Smooth muscle cell (in vitro differentiated cells): ENCODE results near the gene KDM6A. TPM values are rescaled to one million over a fixed set of nuclear protein-coding genes. Genes with fewer than 3 reads are reported as not detected.

Source experiments
- DNase-seq: peaks from one replicate; lab custom pipeline; 2025; ENCODE audit not compliant: unreplicated experiment; lab: John Stamatoyannopoulos, UW
- H2AFZ ChIP-seq: fragments of 200-600 bp; sonication (generic); 2 replicates; pipeline ENCODE4 v1.6.0; 2016; ENCODE audit warnings: antibody characterized with exemption, low read depth, mild to moderate bottlenecking
- H3F3A ChIP-seq: fragments of 200-600 bp; sonication (generic); 2 replicates; pipeline ENCODE4 v1.6.0; 2017; ENCODE audit warnings: antibody characterized with exemption, low read depth
- H3K27ac ChIP-seq: fragments of 200-600 bp; sonication (generic); 2 replicates; pipeline ENCODE4 v1.5.1; 2016; ENCODE audit warnings: low read depth, mild to moderate bottlenecking
- H3K27me3 ChIP-seq: fragments of 200-600 bp; sonication (generic); 2 replicates; pipeline ENCODE4 v1.6.1; 2016; ENCODE audit warnings: low read depth, mild to moderate bottlenecking
- H3K36me3 ChIP-seq: fragments of 200-600 bp; sonication (generic); 2 replicates; pipeline ENCODE4 v1.5.1; 2016; ENCODE audit warnings: low read depth
- H3K4me1 ChIP-seq: fragments of 200-600 bp; sonication (generic); 2 replicates; pipeline ENCODE4 v1.5.1; 2016; ENCODE audit warnings: low read depth
- H3K4me2 ChIP-seq: fragments of 200-600 bp; sonication (generic); 2 replicates; pipeline ENCODE4 v1.6.0; 2016; ENCODE audit warnings: mild to moderate bottlenecking
- H3K4me3 ChIP-seq: fragments of 200-600 bp; sonication (generic); 2 replicates; pipeline ENCODE4 v1.5.1; 2016; ENCODE audit warnings: mild to moderate bottlenecking
- H3K79me2 ChIP-seq: fragments of 200-600 bp; sonication (generic); 2 replicates; pipeline ENCODE4 v1.6.0; 2016; ENCODE audit warnings: low read depth, mild to moderate bottlenecking
- H3K9ac ChIP-seq: fragments of 200-600 bp; sonication (generic); 2 replicates; pipeline ENCODE4 v1.6.0; 2016; ENCODE audit warnings: low read depth
- H3K9me3 ChIP-seq: fragments of 200-600 bp; sonication (generic); replicated peaks from 2 replicates; pipeline ENCODE4 v1.5.1; 2016; ENCODE audit warnings: low read depth
- H4K20me1 ChIP-seq: fragments of 200-600 bp; sonication (generic); 2 replicates; pipeline ENCODE4 v1.6.0; 2016; ENCODE audit warnings: low read depth
- CTCF ChIP-seq: fragments of 200-600 bp; sonication (generic); IDR thresholded peaks from 2 replicates; pipeline ENCODE4 v1.5.1; 2017; ENCODE audit warnings: borderline replicate concordance, mild to moderate bottlenecking, antibody characterized with exemption; ENCODE audit not compliant: insufficient read depth, poor library complexity, severe bottlenecking
- WGBS: methylation state at CpG from one replicate; pipeline ENCODE4 v1.1.7; 2016; ENCODE audit warnings: low lambda C conversion rate; 5-methylcytosine and 5-hydroxymethylcytosine counted together
- polyA plus RNA-seq: library from polyadenylated mRNA; unstranded; fragments of >200 nt; fragmentation: Nextera tagmentation; extraction: Ambion mirVana; gene quantifications from 2 replicates; pipeline ENCODE4 v1.2.1, GENCODE V29; 2016
- total RNA-seq: library from RNA; depleted of rRNA; stranded (reverse); fragments of >200 nt; gene quantifications from 2 replicates; pipeline ENCODE4 v1.2.3, GENCODE V29; 2014

Gene KDM6A
- total and polyA plus RNA-seq, 2 experiments from 2014 or later: 9.6 to 28.1 TPM

GRCh38 chrX:44978976-44979375, 106.0 kb downstream of the KDM6A start:
- Histone ChIP-seq H3K4me1 (peaks cover 11% of the 10 kb centered on the region), H3K4me3 (no peak overlapping the region), H3F3A (no peaks in the 10 kb centered on the region), H4K20me1 (no peaks in the 10 kb centered on the region), H3K36me3 (no peaks in the 10 kb centered on the region), H2AFZ (no peak overlapping the region), H3K27ac (no peak overlapping the region), H3K27me3 (no peaks in the 10 kb centered on the region), H3K79me2 (peaks cover 76% of the 10 kb centered on the region), H3K4me2 (no peak overlapping the region), H3K9me3 (no peaks in the 10 kb centered on the region), H3K9ac (no peak overlapping the region)
- TF ChIP-seq CTCF: no peak
- DNase-seq: no peak
- 84% methylated on average over 3 of the region's 3 CpGs for whole genome bisulfite sequencing

- H3K9me3 ChIP-seq: no peaks in the 10 kb centered on the region
- H3K27ac ChIP-seq: no peak overlapping the region
- peaks cover 76% of the 10 kb centered on the region for H3K79me2 ChIP-seq
- no peaks in the 10 kb centered on the region for H4K20me1 ChIP-seq
- no peak overlapping the region for H2AFZ ChIP-seq
- peaks cover 2% of the 10 kb centered on the region for H3K4me1 ChIP-seq
- no peaks in the 10 kb centered on the region for H3K36me3 ChIP-seq
- no peak overlapping the region for H3K9ac ChIP-seq
- no peak for TF ChIP-seq CTCF
- no peaks in the 10 kb centered on the region for H3F3A ChIP-seq
- WGBS: 91% methylated on average over 6 of the region's 6 CpGs
- H3K4me3 ChIP-seq: no peak overlapping the region
- no peak for DNase-seq
- no peak overlapping the region for H3K4me2 ChIP-seq
- no peaks in the 10 kb centered on the region for H3K27me3 ChIP-seq
These were observed 107.4 kb downstream of the KDM6A start for GRCh38 chrX:44980403-44980802.

- H3K4me3 ChIP-seq: no peak overlapping the region
- peaks cover 80% of the 10 kb centered on the region for H3K79me2 ChIP-seq
- no peak overlapping the region for H2AFZ ChIP-seq
- H4K20me1 ChIP-seq: no peaks in the 10 kb centered on the region
- whole genome bisulfite sequencing: 75% methylated on average over 2 of the region's 2 CpGs
- H3K27me3 ChIP-seq: no peaks in the 10 kb centered on the region
- TF ChIP-seq CTCF: no peak
- H3K9me3 ChIP-seq: no peaks in the 10 kb centered on the region
- DNase-seq: no peak
- no peaks in the 10 kb centered on the region for H3K4me1 ChIP-seq
- no peak overlapping the region for H3K4me2 ChIP-seq
- H3K27ac ChIP-seq: no peak overlapping the region
- no peak overlapping the region for H3K9ac ChIP-seq
- H3F3A ChIP-seq: no peaks in the 10 kb centered on the region
- no peaks in the 10 kb centered on the region for H3K36me3 ChIP-seq
These were observed 107.9 kb downstream of the KDM6A start for GRCh38 chrX:44980883-44981282.

- 82% methylated on average over 16 of the region's 16 CpGs for WGBS
- DNase-seq: no peak
- Histone ChIP-seq H3K27me3 (no peaks in the 10 kb centered on the region), H3F3A (no peaks in the 10 kb centered on the region), H3K36me3 (no peaks in the 10 kb centered on the region), H3K9ac (no peak overlapping the region), H3K4me2 (no peak overlapping the region), H3K9me3 (no peaks in the 10 kb centered on the region), H2AFZ (no peak overlapping the region), H3K79me2 (peaks cover 71% of the 10 kb centered on the region), H4K20me1 (peaks cover 11% of the 10 kb centered on the region), H3K4me3 (no peak overlapping the region), H3K4me1 (no peaks in the 10 kb centered on the region), H3K27ac (no peak overlapping the region)
- no peak for TF ChIP-seq CTCF
These were observed 117.2 kb downstream of the KDM6A start for GRCh38 chrX:44989995-44990770.
